Psoas muscle (tissue), 8 donors: ENCODE measurements around the gene SCRN2. TPM values are rescaled to one million over a fixed set of nuclear protein-coding genes. Genes with fewer than 3 reads are reported as not detected.
A peak's percentile ranks its signal among the peaks of the same experiment; 100 is the strongest.

Source experiments
- ATAC-seq, 4 donors: fragments of 200-7000 bp; cut with Tn5 transposase; one replicate each; pipeline ENCODE4 v1.9.1; 2020; ENCODE audit warnings: moderate library complexity in 3 of 4, mild to moderate bottlenecking in 2 of 4
- DNase-seq, 2 donors: peaks; one replicate each; pipeline ENCODE4 v3.0.0-alpha.2; 2020
- H3K27ac ChIP-seq: fragments of 200-600 bp; one replicate; pipeline ENCODE4 v1.8.0; 2022
- H3K27me3 ChIP-seq, 3 donors: fragments of 200-600 bp in 1 of 3; one replicate each; pipeline versions ENCODE4 v1.6.1 to v1.8.0; 2013 to 2022; ENCODE audit warnings: low read length in 2 of 3, mild to moderate bottlenecking in 2 of 3, moderate library complexity in 1 of 3; ENCODE audit not compliant: insufficient read depth in 3 of 3
- H3K36me3 ChIP-seq, 2 donors: fragments of 200-600 bp in 1 of 2; one replicate each; pipeline versions ENCODE4 v1.6.1 to v1.8.0; 2013 to 2022; ENCODE audit warnings: low read depth in 1 of 2, mild to moderate bottlenecking in 1 of 2, moderate library complexity in 1 of 2; ENCODE audit not compliant: insufficient read depth in 1 of 2
- H3K4me1 ChIP-seq: fragments of 200-600 bp; one replicate; pipeline ENCODE4 v1.8.0; 2022
- H3K4me3 ChIP-seq: fragments of 200-600 bp; one replicate; pipeline ENCODE4 v1.8.0; 2022; ENCODE audit warnings: mild to moderate bottlenecking
- H3K9me3 ChIP-seq: fragments of 200-600 bp; one replicate; pipeline ENCODE4 v1.8.0; 2022
- WGBS, 3 donors: extraction: QIAGEN DNeasy Blood & Tissue Kit; methylation state at CpG; one replicate each; pipeline versions ENCODE4 v1.1.6 to v1.1.7; 2013; 5-methylcytosine and 5-hydroxymethylcytosine counted together
- intact Hi-C, 2 donors: fragments of 100-400 bp; cut with DNase I; formaldehyde crosslinking; loops; one replicate each; pipeline versions ENCODE4 v1.11.0 to v1.14.2; 2022
- polyA plus RNA-seq, 3 donors: library from polyadenylated mRNA; stranded (reverse); fragments of 200-250 nt; gene quantifications; one replicate each; pipeline ENCODE4 v1.2.3, GENCODE V29; 2013
- total RNA-seq, 4 donors: library from RNA; stranded (reverse); fragmentation: NEBNext Ultra II Directional in 2 of 4; extraction: Animal tissue kit (Norgen Biotek cat#: 25700) in 2 of 4; gene quantifications; one replicate each; pipeline versions ENCODE4 v1.2.1 to v1.2.4, GENCODE V29; 2021 to 2023
- TF ChIP-seq, protein P1 (sequence below): fragments of 200-600 bp; IDR thresholded peaks from one replicate; pipeline ENCODE4 v1.8.0; 2022; ENCODE audit warnings: antibody characterized with exemption
- donor health status: healthy with polysubstance abuse.
- donor health status: DM: no; HTN: no; CAD: no; lungs with moderate emphysema.
- donor health status: Bipolar disorder and iron deficiency.
- donor health status: healthy.
- donor health status: DM: yes; HTN: yes; CAD: no.
- donor health status: DM: no; HTN: no; CAD: no.
- donor health status: DM: no; HTN: no; CAD: no.
- donor health status: DM: yes; HTN: yes; CAD: no.

Gene SCRN2
- total and polyA plus RNA-seq, 7 donors = 10.7 to 33.5 (median 17.3) TPM

DNA sequence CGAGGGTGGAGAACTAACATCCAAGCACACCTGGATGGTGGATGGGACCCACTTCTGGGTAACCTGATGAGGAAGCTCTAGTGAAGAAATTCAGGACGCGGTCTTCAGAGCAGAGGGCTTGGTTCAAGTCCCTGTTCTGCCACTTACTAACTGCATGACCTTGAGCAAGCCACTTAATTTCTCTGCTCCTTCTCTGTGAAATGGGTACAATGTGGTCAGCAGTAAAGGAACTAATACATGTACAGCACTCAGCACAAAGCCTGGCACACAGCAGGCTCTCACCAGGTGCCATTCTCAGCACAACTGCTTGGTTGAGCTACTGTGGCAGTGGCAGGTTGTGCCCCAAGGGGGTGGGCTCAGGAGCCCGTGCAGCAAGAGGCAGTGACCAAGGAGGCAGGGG, 17.6 kb downstream of the SCRN2 start:
- ATAC-seq = no peak
- Histone ChIP-seq H3K27ac (no peak overlapping the region), H3K27me3 (no peaks in the 10 kb centered on the region), H3K9me3 (no peaks in the 10 kb centered on the region), H3K36me3 (peaks cover 8 to 68% of the 10 kb centered on the region in 2 donors), H3K4me3 (no peak overlapping the region), H3K4me1 (peaks cover 21% of the 10 kb centered on the region)
- no peak for DNase-seq
- TF ChIP-seq, protein P1, sequence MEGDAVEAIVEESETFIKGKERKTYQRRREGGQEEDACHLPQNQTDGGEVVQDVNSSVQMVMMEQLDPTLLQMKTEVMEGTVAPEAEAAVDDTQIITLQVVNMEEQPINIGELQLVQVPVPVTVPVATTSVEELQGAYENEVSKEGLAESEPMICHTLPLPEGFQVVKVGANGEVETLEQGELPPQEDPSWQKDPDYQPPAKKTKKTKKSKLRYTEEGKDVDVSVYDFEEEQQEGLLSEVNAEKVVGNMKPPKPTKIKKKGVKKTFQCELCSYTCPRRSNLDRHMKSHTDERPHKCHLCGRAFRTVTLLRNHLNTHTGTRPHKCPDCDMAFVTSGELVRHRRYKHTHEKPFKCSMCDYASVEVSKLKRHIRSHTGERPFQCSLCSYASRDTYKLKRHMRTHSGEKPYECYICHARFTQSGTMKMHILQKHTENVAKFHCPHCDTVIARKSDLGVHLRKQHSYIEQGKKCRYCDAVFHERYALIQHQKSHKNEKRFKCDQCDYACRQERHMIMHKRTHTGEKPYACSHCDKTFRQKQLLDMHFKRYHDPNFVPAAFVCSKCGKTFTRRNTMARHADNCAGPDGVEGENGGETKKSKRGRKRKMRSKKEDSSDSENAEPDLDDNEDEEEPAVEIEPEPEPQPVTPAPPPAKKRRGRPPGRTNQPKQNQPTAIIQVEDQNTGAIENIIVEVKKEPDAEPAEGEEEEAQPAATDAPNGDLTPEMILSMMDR = no peak
- intact Hi-C loops = loop anchor here in 1 of 2 donors (10.0 kb wide), 1 partner anchor 301 kb away; no protein-coding TSS in a partner anchor
- WGBS, 3 donors = 85 to 92% (median 90%) methylated on average over 4 of the region's 4 CpGs

DNA sequence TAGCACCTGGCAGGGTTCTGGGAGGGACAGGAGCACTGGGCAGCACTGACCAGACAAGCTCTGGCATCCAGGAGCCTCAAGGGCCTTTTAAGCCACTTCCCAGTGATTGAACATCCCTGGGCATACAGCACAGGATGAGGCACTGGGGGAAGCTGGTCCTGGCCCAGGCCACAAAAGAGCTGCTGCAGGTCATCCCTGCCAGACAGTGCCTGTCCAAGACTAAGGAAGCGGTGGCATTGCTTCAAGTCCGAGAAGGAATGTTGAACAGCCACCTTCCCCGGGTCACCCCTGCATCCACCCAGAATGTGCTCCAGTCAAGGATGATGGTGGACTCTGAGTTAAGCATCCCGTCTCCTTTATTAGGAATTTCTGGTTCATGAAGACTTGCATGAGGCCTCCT, 18.3 kb downstream of the SCRN2 start:
- peaks cover 5 to 68% of the 10 kb centered on the region in 2 donors for H3K36me3 ChIP-seq
- DNase-seq (peak in 1 of 2 donors; percentile 43), ATAC-seq (no peak)
- TF ChIP-seq, protein P1 = no peak
- H3K27ac ChIP-seq = peak overlapping the region; percentile 92
- H3K4me3 ChIP-seq = no peak overlapping the region
- no peaks in the 10 kb centered on the region for H3K27me3 ChIP-seq
- H3K9me3 ChIP-seq = no peaks in the 10 kb centered on the region
- H3K4me1 ChIP-seq = peaks cover 21% of the 10 kb centered on the region
- intact Hi-C loops = loop anchor here in 1 of 2 donors (10.0 kb wide), 1 partner anchor 302 kb away; no protein-coding TSS in a partner anchor
- 48 to 89% (median 54%) methylated on average over 4 of the region's 4 CpGs for WGBS, 3 donors

DNA sequence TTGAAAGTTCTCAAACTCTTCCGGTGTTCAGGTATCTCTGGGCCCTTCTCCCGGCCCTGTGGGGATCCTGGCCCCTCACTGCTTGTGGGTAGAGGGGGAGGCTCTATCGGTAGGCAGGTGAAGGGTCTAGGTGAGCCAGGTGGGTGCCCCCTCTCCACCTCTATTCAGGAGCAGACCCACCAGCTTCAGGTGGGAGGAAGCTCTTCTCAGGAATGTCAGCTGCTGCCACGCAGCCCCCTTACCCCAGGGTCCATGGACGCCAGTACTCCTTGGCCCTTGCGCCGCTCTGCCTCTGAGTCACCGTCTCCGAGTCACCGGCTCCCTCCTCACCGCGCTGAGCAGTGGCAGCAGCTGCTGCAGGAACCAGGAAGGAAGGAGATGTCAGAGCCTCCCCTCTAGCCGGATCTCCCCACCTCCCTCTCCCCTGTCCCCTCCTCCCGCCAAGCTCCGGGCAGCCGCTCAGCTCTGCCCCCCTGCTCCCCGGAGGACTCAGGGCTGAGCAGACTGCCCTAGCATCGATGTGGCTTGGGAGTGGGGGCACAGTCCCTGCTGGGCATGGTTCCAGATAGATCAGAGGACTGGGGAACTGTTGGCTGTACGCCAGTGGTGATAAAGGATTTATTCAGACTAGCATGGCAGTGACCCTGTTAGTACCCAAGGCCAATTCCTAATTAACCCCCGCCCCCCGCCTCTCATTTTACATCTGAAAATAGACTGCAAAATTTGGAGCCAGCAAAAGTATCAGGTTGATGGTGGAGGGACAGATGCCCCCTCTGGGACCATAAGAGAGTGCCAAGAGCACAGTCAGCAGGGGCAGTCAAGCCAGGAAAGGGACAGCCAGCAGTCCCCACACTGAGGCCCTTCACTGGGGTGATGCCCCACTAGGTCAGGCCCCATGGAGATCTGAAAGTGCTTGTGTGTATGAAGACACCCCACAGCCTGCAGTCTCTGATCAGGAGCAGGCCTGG, 19.4 kb downstream of the SCRN2 start, which contains the start of gene OSBPL7:
TSS of gene OSBPL7 (minus strand) at position 371 of the 968 bp plus-strand sequence. CDS start 1,516 bp downstream, outside the sequence.
- Histone ChIP-seq H3K36me3 (peaks cover 5 to 68% of the 10 kb centered on the region in 2 donors), H3K4me1 (peaks cover 21% of the 10 kb centered on the region), H3K27me3 (no peaks in the 10 kb centered on the region), H3K9me3 (no peaks in the 10 kb centered on the region), H3K4me3 (peak within 1 kb of the TSS; percentile 84), H3K27ac (peak within 1 kb of the TSS; percentile 92)
- DNase-seq (peak; percentile 77 to 93), ATAC-seq (peak; percentile 90 to 95 (median 94))
- intact Hi-C loops = loop anchor here in 1 of 2 donors (10.0 kb wide), 1 partner anchor 303 kb away; no protein-coding TSS in a partner anchor
- TF ChIP-seq, protein P1 = no peak
- WGBS, 3 donors = 2% methylated on average over 18 to 21 of the region's 21 CpGs

DNA sequence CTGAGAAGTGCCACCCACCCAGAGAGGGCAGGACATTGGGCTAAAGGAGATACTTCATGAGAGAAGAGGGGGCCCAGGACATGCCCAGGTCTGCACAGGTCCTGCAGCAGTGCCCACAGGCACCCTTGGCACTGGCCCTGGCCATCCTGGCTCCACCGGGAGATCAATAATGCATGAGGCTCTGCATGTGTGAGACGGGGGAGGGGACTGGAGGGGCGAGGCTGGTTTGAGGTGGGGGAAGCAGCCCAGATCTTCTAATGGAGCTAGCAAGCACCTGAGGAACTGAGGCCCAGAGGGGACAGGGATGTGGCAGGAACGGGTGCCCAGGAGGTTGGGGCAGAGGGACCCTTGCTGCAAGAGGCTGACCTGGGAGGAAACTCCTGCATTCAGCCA, 20.0 kb downstream of the SCRN2 start:
- no peaks in the 10 kb centered on the region for H3K9me3 ChIP-seq

More for the DNA sequence above, 20.0 kb downstream of the SCRN2 start:
- intact Hi-C loops = loop anchor here in 1 of 2 donors (10.0 kb wide), 1 partner anchor 304 kb away; no protein-coding TSS in a partner anchor
- Histone ChIP-seq H3K4me1 (peaks cover 21% of the 10 kb centered on the region), H3K4me3 (peak overlapping the region; percentile 84), H3K27ac (peak overlapping the region; percentile 92), H3K36me3 (peaks cover 0 to 68% of the 10 kb centered on the region in 2 donors), H3K27me3 (no peaks in the 10 kb centered on the region)
- TF ChIP-seq, protein P1 = no peak
- WGBS, 3 donors = 4 to 12% (median 10%) methylated on average over 4 of the region's 4 CpGs
- ATAC-seq = peak in 3 of 4 donors; percentile 2 to 16 (median 3)
- DNase-seq = no peak
